Transverse colon (tissue), 4 donors: ENCODE results near the gene BBS4. TPM values are rescaled to one million over a fixed set of nuclear protein-coding genes. Genes with fewer than 3 reads are reported as not detected.

Source experiments
- DNase-seq: peaks from one replicate; pipeline ENCODE4 v3.0.0-alpha.2; 2019
- H3K27ac ChIP-seq, 4 donors: fragments of 200-600 bp; sonication (generic); 2 replicates each; pipeline ENCODE4 v1.5.1; 2016 to 2018; ENCODE audit warnings: inconsistent platforms in 4 of 4
- H3K27me3 ChIP-seq: fragments of 200-600 bp; sonication (generic); 2 replicates; pipeline ENCODE4 v1.5.1; 2017; ENCODE audit warnings: inconsistent platforms
- H3K36me3 ChIP-seq, 4 donors: fragments of 200-600 bp; sonication (generic); 2 replicates each; pipeline ENCODE4 v1.5.1; 2017 to 2019; ENCODE audit warnings: inconsistent platforms in 4 of 4
- H3K4me1 ChIP-seq, 4 donors: fragments of 200-600 bp; sonication (generic); 2 replicates each; pipeline ENCODE4 v1.5.1; 2017 to 2020; ENCODE audit warnings: inconsistent platforms in 4 of 4
- H3K4me3 ChIP-seq, 4 donors: fragments of 200-600 bp; sonication (generic); 1 replicate in 1 of 4; 2 replicates in 3 of 4; pipeline versions ENCODE4 v1.5.1 to v1.6.1; 2017 to 2019; ENCODE audit warnings: inconsistent platforms in 4 of 4
- H3K9me3 ChIP-seq, 2 donors: fragments of 200-600 bp; sonication (generic); 2 replicates each; pipeline ENCODE4 v1.5.1; 2017 to 2019; ENCODE audit warnings: inconsistent platforms in 2 of 2
- EP300 ChIP-seq: sonication (generic); formaldehyde crosslinking; IDR thresholded peaks from one replicate; pipeline ENCODE4 v1.6.1; 2017; ENCODE audit warnings: antibody characterized with exemption, low read depth
- POLR2A ChIP-seq: fragments of 450-650 bp; IDR thresholded peaks from one replicate; pipeline ENCODE4 v1.6.1; 2016; ENCODE audit warnings: antibody characterized with exemption, mild to moderate bottlenecking, moderate library complexity
- POLR2AphosphoS5 ChIP-seq, 3 donors: sonication (generic); formaldehyde crosslinking; IDR thresholded peaks; one replicate each; pipeline ENCODE4 v1.6.1; 2016; ENCODE audit warnings: antibody characterized with exemption in 3 of 3
- WGBS, 2 donors: methylation state at CpG; one replicate each; pipeline ENCODE4 v1.1.5; 2018; ENCODE audit warnings: low coverage in 1 of 2; 5-methylcytosine and 5-hydroxymethylcytosine counted together
- in situ Hi-C, 4 donors: fragments of 200-750 bp; cut with MboI; loops; one replicate each; pipeline versions ENCODE4 v1.15.0 to v1.15.1; 2017; ENCODE audit warnings: low sequenced_read_pairs in 3 of 4, low pct_ligation_motif_present in 1 of 4, low pct_unique_long_range_greater_than_20kb in 1 of 4
- intact Hi-C: fragments of 100-400 bp; cut with DNase I; formaldehyde crosslinking; loops from one replicate; pipeline ENCODE4 v1.15.1; 2023; ENCODE audit warnings: low total_unique reads
- total RNA-seq, 4 donors: library from RNA; depleted of rRNA; stranded (reverse); fragments of >200 nt; gene quantifications; one replicate each; pipeline ENCODE4 v1.1.0, GENCODE V29; 2016
- TF ChIP-seq, protein P1 (sequence below), 5 experiments: fragments of 200-600 bp in 3 of 5; fragments of 450-650 bp in 2 of 5; sonication (generic) in 3 of 5; IDR thresholded peaks; 1 replicate in 2 of 5; 2 replicates in 3 of 5; pipeline ENCODE4 v1.5.1; 2016 to 2017; ENCODE audit warnings: antibody characterized with exemption in 5 of 5, inconsistent platforms in 3 of 5, mild to moderate bottlenecking in 2 of 5, moderate library complexity in 1 of 5

The BBS4 gene
- total RNA-seq, 4 donors from 2014 or later, result 9.2 to 21.3 (median 19.2) TPM

DNA sequence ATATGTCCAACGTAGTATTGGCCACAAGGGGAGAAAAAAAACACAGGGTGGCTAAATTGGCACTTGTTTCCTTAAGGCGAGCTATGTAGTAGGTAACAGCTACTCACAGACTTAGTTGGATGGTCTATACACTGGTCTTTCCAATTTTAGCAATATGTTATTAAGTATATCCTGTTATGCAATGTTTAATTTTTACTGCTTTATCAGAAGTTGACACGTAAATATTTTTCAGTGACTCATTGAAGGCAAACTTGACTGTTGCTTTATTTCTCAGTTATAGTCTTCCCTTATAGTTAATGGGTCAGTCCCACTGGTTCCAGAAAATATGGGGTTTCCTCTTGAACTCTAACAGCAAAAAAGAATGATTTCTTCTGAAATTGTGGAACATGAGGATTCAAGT lies 51.1 kb downstream of the BBS4 start:
- in situ Hi-C loops (no loop called here), intact Hi-C loops (no loop called here)
- H3K4me1 ChIP-seq, result no peaks in the 10 kb centered on the region
- no peak overlapping the region for H3K4me3 ChIP-seq
- H3K9me3 ChIP-seq, result no peaks in the 10 kb centered on the region
- no peaks in the 10 kb centered on the region for H3K27me3 ChIP-seq
- TF ChIP-seq POLR2A, result no peak
- TF ChIP-seq, protein P1, sequence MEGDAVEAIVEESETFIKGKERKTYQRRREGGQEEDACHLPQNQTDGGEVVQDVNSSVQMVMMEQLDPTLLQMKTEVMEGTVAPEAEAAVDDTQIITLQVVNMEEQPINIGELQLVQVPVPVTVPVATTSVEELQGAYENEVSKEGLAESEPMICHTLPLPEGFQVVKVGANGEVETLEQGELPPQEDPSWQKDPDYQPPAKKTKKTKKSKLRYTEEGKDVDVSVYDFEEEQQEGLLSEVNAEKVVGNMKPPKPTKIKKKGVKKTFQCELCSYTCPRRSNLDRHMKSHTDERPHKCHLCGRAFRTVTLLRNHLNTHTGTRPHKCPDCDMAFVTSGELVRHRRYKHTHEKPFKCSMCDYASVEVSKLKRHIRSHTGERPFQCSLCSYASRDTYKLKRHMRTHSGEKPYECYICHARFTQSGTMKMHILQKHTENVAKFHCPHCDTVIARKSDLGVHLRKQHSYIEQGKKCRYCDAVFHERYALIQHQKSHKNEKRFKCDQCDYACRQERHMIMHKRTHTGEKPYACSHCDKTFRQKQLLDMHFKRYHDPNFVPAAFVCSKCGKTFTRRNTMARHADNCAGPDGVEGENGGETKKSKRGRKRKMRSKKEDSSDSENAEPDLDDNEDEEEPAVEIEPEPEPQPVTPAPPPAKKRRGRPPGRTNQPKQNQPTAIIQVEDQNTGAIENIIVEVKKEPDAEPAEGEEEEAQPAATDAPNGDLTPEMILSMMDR (IDR thresholded peaks at IDR 0.05), result no peak
- TF ChIP-seq EP300, result no peak
- TF ChIP-seq POLR2AphosphoS5 (IDR thresholded peaks at IDR 0.05), result no peak
- H3K36me3 ChIP-seq, result peaks cover 0 to 19% (median 11%) of the 10 kb centered on the region in 4 donors
- DNase-seq, result no peak
- 86 to 95% methylated on average over 2 to 3 of the region's 3 CpGs for WGBS, 2 donors
- H3K27ac ChIP-seq, result no peak overlapping the region

DNA sequence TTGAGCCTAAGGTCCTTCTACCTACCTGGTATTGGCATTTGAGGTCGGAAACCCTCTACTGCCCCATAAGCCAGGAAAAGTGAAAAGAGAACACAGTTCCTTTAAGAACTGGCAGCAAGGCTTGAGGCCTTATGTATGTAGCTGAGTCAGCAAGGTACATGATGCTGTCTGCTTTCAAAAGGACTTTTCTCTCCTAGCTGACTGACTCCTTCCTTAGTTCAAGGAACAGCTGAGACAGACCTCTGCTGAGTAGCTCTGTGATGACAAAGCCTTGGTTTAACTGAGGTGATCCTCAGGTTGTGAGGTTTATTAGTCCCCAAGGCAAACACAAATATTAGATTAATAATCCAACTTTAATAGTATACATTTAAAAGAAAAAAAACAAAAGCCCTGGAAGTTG lies 51.7 kb downstream of the BBS4 start:
- intact Hi-C loops, result no loop called here
- Histone ChIP-seq H3K27ac (no peak overlapping the region), H3K27me3 (no peaks in the 10 kb centered on the region), H3K9me3 (no peaks in the 10 kb centered on the region), H3K4me1 (no peaks in the 10 kb centered on the region), H3K4me3 (no peak overlapping the region), H3K36me3 (peaks cover 0 to 19% (median 9%) of the 10 kb centered on the region in 4 donors)
- DNase-seq, result no peak
- whole genome bisulfite sequencing, 2 donors, result 88 to 92% methylated on average over 1 of the region's 1 CpG
- in situ Hi-C loops, result no loop called here
- TF ChIP-seq POLR2A (no peak), POLR2AphosphoS5 (IDR thresholded peaks at IDR 0.05) (no peak), EP300 (no peak)
- TF ChIP-seq, protein P1 (IDR thresholded peaks at IDR 0.05), result no peak

DNA sequence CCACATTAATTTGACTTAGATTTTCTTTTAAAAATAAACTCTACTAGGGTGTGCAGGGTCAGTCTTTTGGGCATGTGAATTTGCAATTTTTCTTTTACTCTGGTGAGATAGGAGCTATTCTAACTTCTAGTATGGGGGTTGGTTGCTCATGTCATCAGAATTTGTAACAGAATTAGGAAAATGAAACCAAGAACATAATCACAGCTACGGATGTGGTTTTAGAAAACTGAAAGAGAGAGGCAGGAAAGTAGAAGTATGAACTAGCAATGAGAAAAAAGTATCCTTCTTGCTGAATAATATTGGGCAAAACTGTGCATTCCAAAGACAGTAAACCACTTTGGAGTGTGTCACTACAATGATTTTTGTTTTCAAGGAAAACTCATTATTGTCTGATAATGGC lies 54.2 kb downstream of the BBS4 start:
- in situ Hi-C loops (no loop called here), intact Hi-C loops (no loop called here)
- Histone ChIP-seq H3K27me3 (no peaks in the 10 kb centered on the region), H3K9me3 (no peaks in the 10 kb centered on the region), H3K36me3 (peaks cover 0 to 19% (median 8%) of the 10 kb centered on the region in 4 donors), H3K4me1 (no peaks in the 10 kb centered on the region), H3K27ac (no peak overlapping the region), H3K4me3 (no peak overlapping the region)
- WGBS, 2 donors, result 53 to 73% methylated on average over 1 of the region's 1 CpG
- TF ChIP-seq, protein P1 (IDR thresholded peaks at IDR 0.05), result no peak
- TF ChIP-seq POLR2AphosphoS5 (IDR thresholded peaks at IDR 0.05) (no peak), POLR2A (no peak), EP300 (no peak)
- DNase-seq, result no peak

DNA sequence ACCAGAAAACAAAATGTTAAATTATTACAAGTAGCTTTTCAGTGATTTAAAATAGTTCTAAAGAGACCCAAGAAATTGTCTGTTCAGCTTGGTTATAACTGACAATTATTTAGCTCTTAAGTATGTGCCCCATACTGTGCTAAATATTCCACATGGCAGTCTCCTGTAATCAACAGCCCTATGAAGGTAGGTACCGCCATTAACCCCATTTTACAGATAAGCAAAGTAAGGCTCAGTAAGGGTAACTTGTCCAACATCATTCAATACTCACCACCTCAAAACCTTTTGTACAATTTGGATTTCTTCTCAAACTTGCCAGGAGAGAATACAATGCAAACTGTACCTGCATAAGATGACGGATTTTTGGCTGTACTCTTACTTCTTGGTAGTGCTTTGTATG lies 63.7 kb downstream of the BBS4 start:
- Histone ChIP-seq H3K27me3 (no peaks in the 10 kb centered on the region), H3K36me3 (peaks cover 0 to 22% (median 9%) of the 10 kb centered on the region in 4 donors), H3K4me3 (no peak overlapping the region), H3K27ac (no peak overlapping the region), H3K9me3 (no peaks in the 10 kb centered on the region), H3K4me1 (peaks cover 0 to 6% (median 0%) of the 10 kb centered on the region in 4 donors)
- intact Hi-C loops (no loop called here), in situ Hi-C loops (no loop called here)
- WGBS, 2 donors, result 95 to 100% methylated on average over 2 of the region's 2 CpGs
- DNase-seq, result no peak
- no peak for TF ChIP-seq POLR2A
- no peak for TF ChIP-seq POLR2AphosphoS5 (IDR thresholded peaks at IDR 0.05)
- TF ChIP-seq, protein P1 (IDR thresholded peaks at IDR 0.05), result no peak
- no peak for TF ChIP-seq EP300
